ENCODE data around the gene SUFU.
"Not testable (repeated sequence)": the region's sequence is repeated elsewhere in the genome, so short reads cannot be mapped to it uniquely, and the experiment has no call there.

SUFU gene

GRCh38 chr10:102485093-102485784 lies 18.5 kb upstream of the SUFU start:
- TF ChIP-seq CTCF (IDR thresholded peaks at IDR 0.05; ENCODE audit: extremely low read depth, missing control alignments) = no peak

GRCh38 chr10:102491136-102491535 lies 12.6 kb upstream of the SUFU start:
- TF ChIP-seq CTCF (IDR thresholded peaks at IDR 0.05; ENCODE audit: extremely low read depth, missing control alignments) = no peak
- DNase-seq (ENCODE audit: low spot score) = no peak

More at GRCh38 chr10:102485093-102485784, 18.5 kb upstream of the SUFU start:
- DNase-seq (ENCODE audit: low spot score) = no peak

GRCh38 chr10:102492344-102492939 lies 11.3 kb upstream of the SUFU start:
- TF ChIP-seq CTCF (IDR thresholded peaks at IDR 0.05; ENCODE audit: extremely low read depth, missing control alignments) = no peak
- no peak for DNase-seq (ENCODE audit: low spot score)

- DNase-seq (ENCODE audit: low spot score) = no peak
- TF ChIP-seq CTCF (IDR thresholded peaks at IDR 0.05; ENCODE audit: extremely low read depth, missing control alignments) = no peak
Observed at GRCh38 chr10:102492983-102493382, 10.8 kb upstream of the SUFU start.

GRCh38 chr10:102493771-102494170 lies 10.0 kb upstream of the SUFU start:
- TF ChIP-seq CTCF (IDR thresholded peaks at IDR 0.05; ENCODE audit: extremely low read depth, missing control alignments) = no peak

GRCh38 chr10:102497545-102497944 lies 6.2 kb upstream of the SUFU start:
- TF ChIP-seq CTCF (IDR thresholded peaks at IDR 0.05; ENCODE audit: extremely low read depth, missing control alignments) = no peak
- no peak for DNase-seq (ENCODE audit: low spot score)

More at GRCh38 chr10:102493771-102494170, 10.0 kb upstream of the SUFU start:
- DNase-seq (ENCODE audit: low spot score) = no peak

GRCh38 chr10:102499356-102499755 lies 4.4 kb upstream of the SUFU start:
- no peak for DNase-seq (ENCODE audit: low spot score)
- TF ChIP-seq CTCF (IDR thresholded peaks at IDR 0.05; ENCODE audit: extremely low read depth, missing control alignments) = no peak

- not testable (repeated sequence) for DNase-seq (ENCODE audit: low spot score)
Observed at GRCh38 chr10:102500686-102501085, 3.1 kb upstream of the SUFU start.
